RWPE2 (cell line): ENCODE measurements around the gene UBASH3B.

Experiments used
- ATAC-seq: fragments of 200-7000 bp; cut with Tn5 transposase; 3 replicates; pipeline ENCODE4 v1.9.1; 2021; ENCODE audit warnings: low read depth
- DNase-seq: peaks from one replicate; pipeline ENCODE4 v3.0.0-alpha.2; 2020; ENCODE audit warnings: low spot score
- H3K27ac ChIP-seq: fragments of 450-650 bp; 2 replicates; pipeline ENCODE4 v1.5.1; 2017; ENCODE audit warnings: mild to moderate bottlenecking; ENCODE audit not compliant: poor library complexity, severe bottlenecking
- H3K27me3 ChIP-seq: fragments of 250-450 bp; sonication (Bioruptor Pico); 2 replicates; pipeline ENCODE4 v1.5.1; 2021; ENCODE audit warnings: mild to moderate bottlenecking, moderate library complexity; ENCODE audit not compliant: insufficient read depth, poor library complexity, severe bottlenecking
- H3K36me3 ChIP-seq: fragments of 250-450 bp; sonication (Bioruptor Pico); 2 replicates; pipeline ENCODE4 v1.5.1; 2020; ENCODE audit warnings: low read depth, mild to moderate bottlenecking, moderate library complexity
- H3K4me1 ChIP-seq: fragments of 250-450 bp; sonication (Bioruptor Pico); 2 replicates; pipeline ENCODE4 v1.5.1; 2021; ENCODE audit warnings: mild to moderate bottlenecking, moderate library complexity; ENCODE audit not compliant: insufficient read depth, poor library complexity, severe bottlenecking
- H3K4me3 ChIP-seq: fragments of 250-450 bp; sonication (Bioruptor Pico); 2 replicates; pipeline ENCODE4 v1.5.1; 2021; ENCODE audit warnings: mild to moderate bottlenecking, moderate library complexity; ENCODE audit not compliant: severe bottlenecking
- H3K9me3 ChIP-seq: fragments of 250-450 bp; sonication (Bioruptor Pico); 2 replicates; pipeline ENCODE4 v1.5.1; 2021; ENCODE audit warnings: mild to moderate bottlenecking, moderate library complexity; ENCODE audit not compliant: severe bottlenecking
- TF ChIP-seq, protein P1 (sequence below): fragments of 450-650 bp; IDR thresholded peaks from one replicate; pipeline ENCODE4 v1.5.1; 2017; ENCODE audit warnings: mild to moderate bottlenecking, moderate library complexity; ENCODE audit not compliant: poor library complexity, severe bottlenecking

Gene UBASH3B

GRCh38 chr11:122777343-122777742 lies 121.8 kb downstream of the UBASH3B start:
- H3K27me3 ChIP-seq = no peaks in the 10 kb centered on the region
- no peaks in the 10 kb centered on the region for H3K9me3 ChIP-seq
- H3K4me1 ChIP-seq = peaks cover 11% of the 10 kb centered on the region
- H3K36me3 ChIP-seq = peaks cover 4% of the 10 kb centered on the region; the same call in 1 of the 2 replicates
- TF ChIP-seq, protein P1, sequence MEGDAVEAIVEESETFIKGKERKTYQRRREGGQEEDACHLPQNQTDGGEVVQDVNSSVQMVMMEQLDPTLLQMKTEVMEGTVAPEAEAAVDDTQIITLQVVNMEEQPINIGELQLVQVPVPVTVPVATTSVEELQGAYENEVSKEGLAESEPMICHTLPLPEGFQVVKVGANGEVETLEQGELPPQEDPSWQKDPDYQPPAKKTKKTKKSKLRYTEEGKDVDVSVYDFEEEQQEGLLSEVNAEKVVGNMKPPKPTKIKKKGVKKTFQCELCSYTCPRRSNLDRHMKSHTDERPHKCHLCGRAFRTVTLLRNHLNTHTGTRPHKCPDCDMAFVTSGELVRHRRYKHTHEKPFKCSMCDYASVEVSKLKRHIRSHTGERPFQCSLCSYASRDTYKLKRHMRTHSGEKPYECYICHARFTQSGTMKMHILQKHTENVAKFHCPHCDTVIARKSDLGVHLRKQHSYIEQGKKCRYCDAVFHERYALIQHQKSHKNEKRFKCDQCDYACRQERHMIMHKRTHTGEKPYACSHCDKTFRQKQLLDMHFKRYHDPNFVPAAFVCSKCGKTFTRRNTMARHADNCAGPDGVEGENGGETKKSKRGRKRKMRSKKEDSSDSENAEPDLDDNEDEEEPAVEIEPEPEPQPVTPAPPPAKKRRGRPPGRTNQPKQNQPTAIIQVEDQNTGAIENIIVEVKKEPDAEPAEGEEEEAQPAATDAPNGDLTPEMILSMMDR = no peak
- no peak overlapping the region for H3K4me3 ChIP-seq
- H3K27ac ChIP-seq = no peak overlapping the region
- ATAC-seq (no peak), DNase-seq (no peak)

DNA sequence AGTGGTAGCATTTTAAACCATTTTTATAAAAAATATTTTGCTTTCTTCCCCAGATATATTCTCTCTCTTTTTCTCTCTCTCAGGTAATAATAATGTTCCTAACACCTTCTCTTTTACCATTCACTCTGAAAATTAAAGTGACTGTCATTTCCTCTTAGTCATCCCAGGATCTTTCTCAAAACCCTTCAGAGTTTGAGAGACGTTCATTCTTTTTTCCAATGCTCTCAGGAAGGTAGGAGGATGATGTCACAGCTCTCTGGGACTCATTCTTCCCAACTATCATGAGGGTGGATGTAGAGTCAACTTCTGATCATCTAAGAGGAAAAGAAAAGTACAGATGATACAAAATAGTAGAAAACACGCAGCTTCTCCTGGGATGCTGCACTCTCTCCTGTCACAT lies 122.6 kb downstream of the UBASH3B start:
- H3K27me3 ChIP-seq = no peaks in the 10 kb centered on the region
- no peaks in the 10 kb centered on the region for H3K9me3 ChIP-seq
- no peak overlapping the region for H3K4me3 ChIP-seq
- H3K27ac ChIP-seq = peak overlapping the region; percentile 18
- ATAC-seq (no peak), DNase-seq (no peak)
- TF ChIP-seq, protein P1 = no peak
- peaks cover 4% of the 10 kb centered on the region; the same call in 1 of the 2 replicates for H3K36me3 ChIP-seq
- H3K4me1 ChIP-seq = peaks cover 6% of the 10 kb centered on the region

GRCh38 chr11:122779047-122779629 lies 123.6 kb downstream of the UBASH3B start:
- TF ChIP-seq, protein P1 = no peak
- H3K4me1 ChIP-seq = peaks cover 7% of the 10 kb centered on the region

DNA sequence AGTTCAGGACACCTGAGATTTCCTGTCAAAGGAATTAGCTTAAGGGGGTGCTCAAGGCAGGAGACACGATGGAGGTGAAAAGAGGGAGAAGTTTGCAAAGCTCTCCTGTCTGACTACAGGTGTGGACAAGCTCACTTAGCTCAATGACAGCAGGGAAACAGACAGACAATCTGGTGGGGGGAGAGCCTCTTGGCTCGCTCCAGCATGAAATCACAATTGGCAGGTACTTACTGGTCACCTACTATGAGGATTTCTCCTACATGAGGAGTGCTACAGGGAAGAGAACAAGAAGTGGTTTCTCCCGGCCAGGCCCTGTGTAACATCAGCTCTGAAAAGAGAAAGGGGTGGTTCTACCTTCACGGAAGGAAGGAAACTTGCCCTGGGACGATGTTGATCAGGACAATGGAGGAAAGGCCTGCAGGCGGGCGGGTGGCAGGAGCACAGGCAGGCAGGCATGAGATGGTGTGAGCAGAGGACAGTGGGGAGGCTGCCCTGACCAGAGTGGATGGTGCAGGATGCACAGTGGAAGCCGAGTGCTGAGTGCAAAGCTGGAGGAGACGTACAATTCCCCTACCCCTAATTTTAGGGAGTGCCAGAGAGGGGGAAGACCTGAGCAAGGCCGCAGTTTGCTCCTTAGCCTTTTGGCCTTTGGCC lies 124.9 kb downstream of the UBASH3B start:
- peaks cover 6% of the 10 kb centered on the region; the same call in 1 of the 2 replicates for H3K36me3 ChIP-seq
- H3K9me3 ChIP-seq = no peaks in the 10 kb centered on the region
- H3K27me3 ChIP-seq = no peaks in the 10 kb centered on the region
- H3K4me3 ChIP-seq = no peak overlapping the region
- H3K27ac ChIP-seq = no peak overlapping the region
- TF ChIP-seq, protein P1 = no peak
- ATAC-seq (no peak), DNase-seq (no peak)
- H3K4me1 ChIP-seq = peaks cover 15% of the 10 kb centered on the region

More at GRCh38 chr11:122779047-122779629, 123.6 kb downstream of the UBASH3B start:
- Histone ChIP-seq H3K36me3 (peaks cover 4% of the 10 kb centered on the region; the same call in 1 of the 2 replicates), H3K27ac (no peak overlapping the region), H3K9me3 (no peaks in the 10 kb centered on the region), H3K4me3 (no peak overlapping the region), H3K27me3 (no peaks in the 10 kb centered on the region)
- no peak for DNase-seq
- ATAC-seq = no peak
